Transverse colon (tissue), 3 donors: ENCODE measurements around the gene SEMA6B.

Experiments
- CTCF ChIP-seq, 5 experiments: fragments of 200-600 bp in 3 of 5; fragments of 450-650 bp in 2 of 5; sonication (generic) in 3 of 5; IDR thresholded peaks; 1 replicate in 2 of 5; 2 replicates in 3 of 5; pipeline ENCODE4 v1.5.1; 2016 to 2017; ENCODE audit warnings: antibody characterized with exemption in 5 of 5, inconsistent platforms in 3 of 5, mild to moderate bottlenecking in 2 of 5, moderate library complexity in 1 of 5
- EP300 ChIP-seq: sonication (generic); formaldehyde crosslinking; IDR thresholded peaks from one replicate; pipeline ENCODE4 v1.6.1; 2017; ENCODE audit warnings: antibody characterized with exemption, low read depth

- TF ChIP-seq CTCF (IDR thresholded peaks at IDR 0.05) = no peak
- TF ChIP-seq EP300 = no peak
These were observed 46.7 kb upstream of the SEMA6B start for GRCh38 chr19:4606181-4606580.
